ENCODE measurements around the gene CKLF. TPM values are rescaled to one million over a fixed set of nuclear protein-coding genes. Genes with fewer than 3 reads are reported as not detected.
A peak's percentile ranks its signal among the peaks of the same experiment; 100 is the strongest.

CKLF gene
- total RNA-seq, 2 experiments from 2014 or later, result 124 to 130 TPM

DNA sequence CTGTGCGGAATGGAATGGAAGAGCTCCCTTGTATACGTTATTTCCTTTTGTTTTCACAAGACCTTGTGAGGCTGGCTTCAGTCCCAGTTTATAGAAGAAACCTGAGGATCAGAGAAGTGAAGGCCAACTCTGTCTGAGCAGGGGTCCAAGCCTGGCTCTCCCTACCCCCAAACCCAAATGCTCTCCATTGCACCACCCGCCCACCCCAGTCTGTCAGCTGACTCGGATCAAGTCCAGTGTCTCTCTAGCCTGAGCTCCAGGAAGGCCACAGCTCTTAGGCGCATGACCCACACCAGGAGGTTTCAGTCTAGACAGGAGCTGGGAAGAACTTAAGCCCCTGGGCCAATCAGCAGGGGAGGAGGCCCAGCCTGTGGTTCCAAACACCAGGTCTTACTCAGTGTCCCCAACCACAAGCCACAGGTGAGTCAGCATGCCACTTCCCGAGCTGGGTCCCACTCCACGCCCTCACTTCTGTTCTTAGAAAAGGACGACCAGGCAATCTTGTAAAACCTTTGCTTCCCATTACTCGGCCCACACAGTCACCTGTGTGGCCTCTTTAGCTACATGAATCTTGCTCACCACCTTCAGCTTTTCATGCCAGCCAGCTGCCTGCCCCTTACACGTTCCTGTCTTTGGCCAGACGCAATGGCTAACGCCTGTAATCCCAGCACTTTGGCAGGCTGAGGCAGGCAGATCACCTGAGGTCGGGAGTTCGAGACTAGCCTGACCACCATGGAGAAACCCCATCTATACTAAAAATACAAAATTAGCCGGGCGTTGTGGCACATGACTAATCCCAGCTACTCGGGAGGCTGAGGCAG lies 30.2 kb upstream of the CKLF start:
- Mint-ChIP-seq H3K36me3 (no peaks in the 10 kb centered on the region), H3K9me3 (no peaks in the 10 kb centered on the region), H3K4me1 (peaks cover 78% of the 10 kb centered on the region), H3K4me3 (peak overlapping the region; percentile 66), H3K27ac (peak overlapping the region; percentile 88), H3K27me3 (no peaks in the 10 kb centered on the region)
- POLR2A ChIA-PET, result interaction anchor here (0.7 to 10.0 kb wide), 10 partner anchors 10 to 636 kb away, joined by 3 to 157 read pairs (median 4); partner anchors contain the start of genes CKLF, CMTM3 and TK2
- peak; percentile 74 for ATAC-seq (ENCODE audit: low read depth)
- DNase-seq, result peak; percentile 87

DNA sequence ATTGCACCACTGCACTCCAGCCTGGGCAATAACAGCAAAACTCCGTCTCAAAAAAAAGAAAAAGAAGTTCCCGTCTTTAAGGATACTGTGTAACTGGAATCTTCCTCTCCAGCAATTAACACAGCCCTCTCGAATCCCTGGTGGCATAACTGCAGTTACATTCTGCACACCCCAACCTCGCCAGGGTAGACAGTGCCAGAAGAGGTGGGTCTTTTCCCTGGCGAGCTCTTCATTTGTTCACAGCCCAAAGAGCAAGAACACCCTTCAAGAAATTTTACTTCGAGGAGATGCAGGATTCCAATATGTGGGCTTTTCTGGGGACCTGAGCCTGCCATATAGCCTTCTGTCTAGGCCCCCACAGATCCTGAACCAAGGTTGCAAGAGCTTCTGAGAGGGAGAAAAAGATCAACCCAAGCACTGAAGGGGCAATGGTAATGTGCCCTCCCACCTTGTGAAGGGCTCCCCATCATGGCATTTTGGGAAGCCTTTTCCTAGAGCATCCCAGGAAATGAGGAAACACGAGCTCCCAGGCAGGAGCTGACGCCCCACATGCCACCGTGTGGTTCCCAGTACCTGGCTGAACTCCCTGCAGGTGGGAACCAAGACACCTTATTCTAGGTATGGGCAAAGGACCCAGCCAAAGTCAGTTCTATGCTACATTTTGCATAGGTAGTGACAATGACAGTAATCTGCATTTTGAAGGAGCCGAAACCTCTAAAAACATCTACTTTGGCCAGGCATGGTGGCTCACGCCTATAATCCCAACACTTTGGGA lies 29.4 kb upstream of the CKLF start:
- ATAC-seq (ENCODE audit: low read depth), result no peak
- Mint-ChIP-seq H3K4me1 (peaks cover 74% of the 10 kb centered on the region), H3K9me3 (no peaks in the 10 kb centered on the region), H3K27ac (peak overlapping the region; percentile 88), H3K4me3 (peak overlapping the region; percentile 74), H3K27me3 (no peaks in the 10 kb centered on the region), H3K36me3 (peaks cover 6% of the 10 kb centered on the region)
- DNase-seq, result no peak
- POLR2A ChIA-PET, result interaction anchor here (0.8 to 10.0 kb wide), 7 partner anchors 12 to 81 kb away, joined by 3 to 157 read pairs (median 4); partner anchors contain the start of genes CKLF, CMTM3 and TK2

DNA sequence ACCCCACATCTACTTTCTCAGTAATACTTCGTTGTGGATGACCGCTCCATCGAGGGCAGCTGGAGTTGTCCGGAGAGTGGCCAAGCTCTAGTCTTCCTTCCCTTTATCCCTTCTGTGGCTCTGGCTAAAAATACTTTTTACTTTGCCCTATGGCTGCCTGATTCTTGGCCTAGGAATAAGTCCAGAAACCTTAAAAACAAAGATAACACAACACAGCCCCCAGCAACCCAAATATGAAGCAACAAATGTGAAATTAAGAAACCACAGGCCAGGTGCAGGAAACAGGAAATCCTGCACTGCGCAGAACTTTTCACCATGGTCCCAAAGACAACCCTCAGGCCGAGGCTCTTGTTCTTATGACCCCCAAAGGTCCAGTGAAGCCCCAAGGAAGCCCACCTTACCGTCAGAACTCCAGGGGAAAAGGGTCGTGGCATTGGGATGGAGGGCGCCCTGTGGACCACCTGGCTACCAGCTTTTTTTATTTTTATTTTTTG lies 28.5 kb upstream of the CKLF start:
- Mint-ChIP-seq H3K9me3 (no peaks in the 10 kb centered on the region), H3K27me3 (no peaks in the 10 kb centered on the region), H3K4me1 (peaks cover 74% of the 10 kb centered on the region), H3K4me3 (peak overlapping the region; percentile 74), H3K27ac (peak overlapping the region; percentile 88), H3K36me3 (peaks cover 6% of the 10 kb centered on the region)
- DNase-seq, result peak; percentile 62
- ATAC-seq (ENCODE audit: low read depth), result peak; percentile 59
- POLR2A ChIA-PET, result interaction anchor here (1.3 to 10.0 kb wide), 6 partner anchors 11 to 80 kb away, joined by 3 to 157 read pairs (median 4); partner anchors contain the start of genes CKLF, CMTM3 and TK2

DNA sequence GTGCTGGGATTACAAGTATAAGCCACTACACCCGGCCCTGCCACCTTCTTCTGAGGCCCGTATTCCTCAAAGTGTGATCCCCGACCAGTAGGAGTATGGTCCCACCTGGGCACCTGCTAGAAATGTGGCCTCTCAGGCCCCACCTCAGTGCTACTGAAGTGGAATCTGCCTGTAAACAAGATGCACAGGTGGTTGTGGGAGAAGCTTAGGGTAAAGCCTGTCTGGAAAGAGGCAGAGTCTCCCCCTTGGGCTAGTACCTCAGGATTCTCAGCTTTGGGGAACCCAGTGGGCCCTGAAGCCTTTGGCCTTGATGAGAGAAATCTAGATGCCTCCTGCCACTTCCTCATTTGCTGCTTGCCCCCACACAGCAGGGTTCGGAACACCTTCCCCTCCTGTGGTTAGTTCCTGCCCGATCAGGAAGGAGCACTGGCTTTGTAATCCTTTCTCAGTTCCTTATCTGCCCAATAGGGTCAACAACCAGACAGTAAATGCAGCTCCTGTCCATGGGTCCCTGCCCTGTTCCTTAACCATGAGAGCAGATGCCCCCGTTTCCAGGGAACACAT lies 27.7 kb upstream of the CKLF start:
- ATAC-seq (ENCODE audit: low read depth) (peak; percentile 8), DNase-seq (peak; percentile 52)
- Mint-ChIP-seq H3K9me3 (no peaks in the 10 kb centered on the region), H3K27me3 (no peaks in the 10 kb centered on the region), H3K4me3 (peak overlapping the region; percentile 74), H3K27ac (peak overlapping the region; percentile 88), H3K36me3 (peaks cover 7% of the 10 kb centered on the region), H3K4me1 (peaks cover 68% of the 10 kb centered on the region)
- POLR2A ChIA-PET, result interaction anchor here (0.9 to 10.0 kb wide), 6 partner anchors 10 to 79 kb away, joined by 3 to 157 read pairs (median 4); partner anchors contain the start of genes CKLF, CMTM3 and TK2

DNA sequence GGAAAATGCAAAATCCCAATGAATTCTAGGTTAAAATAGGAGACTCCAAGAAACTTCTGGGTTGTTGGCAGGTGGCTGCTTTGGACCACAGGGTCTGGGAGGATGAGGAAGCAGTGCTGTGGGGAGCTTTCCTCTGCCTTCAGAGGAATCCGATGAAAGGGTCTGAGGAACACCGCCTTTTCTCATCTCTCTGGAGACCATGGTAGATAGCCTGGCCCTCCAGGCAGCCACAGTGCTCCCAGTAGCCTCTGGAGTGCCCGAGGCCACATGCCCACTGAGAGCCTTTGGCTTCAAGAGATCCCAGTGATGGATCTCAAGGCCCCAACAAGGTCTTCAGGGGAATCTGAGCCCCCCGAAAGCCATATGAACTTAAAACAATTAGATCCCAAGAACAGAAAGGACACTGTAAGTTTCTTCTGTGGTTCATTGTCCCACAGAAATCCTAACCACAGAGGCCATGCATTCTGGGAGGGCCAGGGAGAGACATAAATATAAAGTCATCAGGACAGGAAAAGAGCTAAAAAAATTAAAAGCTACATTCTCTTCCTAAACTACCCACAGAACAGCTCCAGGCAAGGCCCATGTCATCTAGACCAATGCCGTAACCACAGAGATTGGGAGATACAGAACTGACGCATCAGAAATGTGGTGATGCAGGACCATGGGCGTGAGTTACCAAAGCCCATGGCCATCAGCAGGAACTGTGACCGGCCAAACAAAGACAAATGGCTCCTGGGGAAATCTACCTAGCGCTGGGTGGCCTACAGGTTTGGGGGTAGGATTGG lies 26.8 kb upstream of the CKLF start:
- H3K9me3 Mint-ChIP-seq, result no peaks in the 10 kb centered on the region
- no peak for ATAC-seq (ENCODE audit: low read depth)
- POLR2A ChIA-PET, result interaction anchor here (0.8 to 10.0 kb wide), 4 partner anchors 14 to 78 kb away, joined by 3 to 157 read pairs (median 16); partner anchors contain the start of genes CKLF, CMTM3 and TK2
- peaks cover 8% of the 10 kb centered on the region for H3K36me3 Mint-ChIP-seq
- DNase-seq, result no peak
- peaks cover 60% of the 10 kb centered on the region for H3K4me1 Mint-ChIP-seq
- H3K27me3 Mint-ChIP-seq, result no peaks in the 10 kb centered on the region
- no peak overlapping the region for H3K4me3 Mint-ChIP-seq
- H3K27ac Mint-ChIP-seq, result peak overlapping the region; percentile 88

DNA sequence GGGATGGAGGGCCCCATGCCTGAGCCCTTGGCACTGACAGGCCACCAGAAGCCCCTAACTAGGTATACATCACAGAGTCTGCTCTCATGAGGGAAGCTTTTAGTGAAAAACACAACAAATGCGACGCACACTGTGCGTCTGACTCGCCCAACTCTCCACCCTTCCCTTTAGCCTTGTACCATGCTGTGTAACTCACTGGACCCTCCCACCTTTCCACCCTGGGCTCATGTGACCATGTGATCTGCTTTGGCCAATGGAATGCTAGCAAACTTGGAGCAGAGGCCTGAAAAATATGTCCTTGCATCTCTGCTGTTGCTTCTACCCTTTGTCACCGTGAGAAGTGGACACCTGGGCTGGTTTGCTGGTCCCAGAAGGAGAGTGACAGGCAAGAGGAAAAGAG lies 24.1 kb upstream of the CKLF start:
- Mint-ChIP-seq H3K4me3 (no peak overlapping the region), H3K27ac (no peak overlapping the region), H3K4me1 (peaks cover 34% of the 10 kb centered on the region), H3K9me3 (no peaks in the 10 kb centered on the region), H3K36me3 (peaks cover 8% of the 10 kb centered on the region), H3K27me3 (no peaks in the 10 kb centered on the region)
- DNase-seq (no peak), ATAC-seq (ENCODE audit: low read depth) (no peak)
- POLR2A ChIA-PET, result interaction anchor here (10.0 kb wide), 1 partner anchor 21 kb away, joined by 157 read pairs; the partner anchor contains the start of genes CKLF and TK2

DNA sequence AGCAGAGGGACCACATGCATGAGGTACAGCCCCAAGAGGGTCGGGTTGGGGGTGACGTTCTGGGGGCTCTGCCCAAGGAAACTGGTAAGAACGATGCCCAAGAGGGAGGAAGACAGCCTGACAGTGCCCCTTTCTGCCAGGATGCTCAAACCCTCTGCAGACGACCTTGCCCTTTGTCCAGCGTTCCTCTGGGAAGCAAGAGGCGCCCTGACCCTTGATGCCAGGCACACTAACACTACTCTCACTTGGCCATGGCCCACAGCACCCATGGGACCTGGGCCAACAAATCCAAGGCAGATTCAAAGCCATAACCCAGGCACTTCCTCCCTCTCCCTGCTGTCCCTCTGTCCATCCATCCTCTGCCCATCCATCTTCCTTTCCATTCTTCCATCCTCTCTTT lies 22.9 kb upstream of the CKLF start:
- peak overlapping the region; percentile 37 for H3K27ac Mint-ChIP-seq
- no peaks in the 10 kb centered on the region for H3K9me3 Mint-ChIP-seq
- POLR2A ChIA-PET, result interaction anchor here (2.3 kb wide), 1 partner anchor 23 kb away, joined by 5 read pairs; the partner anchor contains the start of gene CKLF
- no peaks in the 10 kb centered on the region for H3K27me3 Mint-ChIP-seq
- DNase-seq (no peak), ATAC-seq (ENCODE audit: low read depth) (no peak)
- no peak overlapping the region for H3K4me3 Mint-ChIP-seq
- peaks cover 8% of the 10 kb centered on the region for H3K36me3 Mint-ChIP-seq
- peaks cover 25% of the 10 kb centered on the region for H3K4me1 Mint-ChIP-seq

DNA sequence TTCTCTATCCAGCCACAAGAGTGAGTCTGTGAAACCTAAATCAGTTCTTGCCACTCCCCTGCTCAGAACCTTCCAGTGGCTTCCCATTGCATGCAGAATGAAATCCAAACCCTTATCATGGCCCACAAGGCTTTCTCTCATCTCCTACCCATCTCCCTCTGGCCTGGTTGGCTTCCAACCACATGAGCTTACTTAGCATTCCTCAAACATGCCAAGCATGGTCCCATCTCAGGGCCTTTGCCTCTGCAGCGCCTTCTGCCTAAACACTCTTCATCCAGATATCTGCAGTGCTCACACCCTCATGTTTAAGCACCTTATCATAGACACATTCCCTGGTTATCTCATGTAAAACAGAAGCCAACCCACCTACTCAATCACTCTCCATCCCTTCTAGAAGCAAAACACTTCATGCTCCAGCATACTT lies 18.0 kb upstream of the CKLF start:
- Mint-ChIP-seq H3K36me3 (peaks cover 2% of the 10 kb centered on the region), H3K4me3 (no peak overlapping the region), H3K27me3 (no peaks in the 10 kb centered on the region), H3K9me3 (no peaks in the 10 kb centered on the region), H3K4me1 (peaks cover 9% of the 10 kb centered on the region), H3K27ac (no peak overlapping the region)
- ATAC-seq (ENCODE audit: low read depth) (no peak), DNase-seq (no peak)
- POLR2A ChIA-PET, result interaction anchor here (1.3 kb wide), 1 partner anchor 10 kb away, joined by 4 read pairs; no protein-coding TSS in a partner anchor

DNA sequence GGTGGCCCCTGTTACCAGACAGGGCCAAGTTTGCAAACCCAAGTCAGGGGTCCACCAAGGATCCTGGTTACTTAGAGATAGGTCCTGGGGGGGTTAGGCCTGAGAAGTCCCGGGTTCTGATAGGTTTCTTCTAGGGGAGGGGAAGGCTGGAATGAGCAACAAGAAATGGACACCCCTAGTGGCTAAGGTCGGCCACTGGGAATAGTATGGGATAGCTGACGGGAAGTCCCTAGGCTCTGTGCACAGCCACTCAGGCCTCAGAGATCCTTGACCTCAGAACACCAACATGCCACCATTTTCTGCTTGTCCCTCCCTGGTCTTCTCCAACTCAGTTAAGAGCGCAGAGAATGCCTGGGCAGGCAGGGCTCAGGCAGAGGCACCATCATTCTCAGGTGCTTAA lies 15.9 kb upstream of the CKLF start:
- no peak overlapping the region for H3K27ac Mint-ChIP-seq

DNA sequence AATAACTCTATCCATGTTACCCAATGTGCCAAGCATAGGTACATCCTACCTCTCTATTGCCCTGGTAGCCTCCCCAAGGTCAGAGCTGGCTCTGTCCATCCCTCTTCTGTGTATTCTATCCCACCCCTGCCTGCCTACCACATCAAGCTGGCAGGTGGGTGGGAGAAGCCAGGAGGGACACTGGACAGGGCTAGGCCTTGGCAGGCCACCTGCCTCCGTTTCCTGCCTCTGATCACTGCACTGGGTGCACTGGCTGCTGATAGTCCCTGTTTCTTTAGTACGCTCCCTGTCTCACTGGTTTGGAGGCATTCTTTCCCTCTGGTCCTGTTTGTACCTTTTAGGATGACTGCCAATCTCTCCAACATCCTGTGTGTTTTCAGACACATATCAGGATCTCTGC lies 15.1 kb upstream of the CKLF start:
- Mint-ChIP-seq H3K27ac (no peak overlapping the region), H3K9me3 (no peaks in the 10 kb centered on the region), H3K4me3 (no peak overlapping the region), H3K4me1 (peaks cover 20% of the 10 kb centered on the region), H3K27me3 (no peaks in the 10 kb centered on the region), H3K36me3 (no peaks in the 10 kb centered on the region)
- POLR2A ChIA-PET, result interaction anchor here (1.0 to 1.3 kb wide), 2 partner anchors 10 to 13 kb away, joined by 3 read pairs; no protein-coding TSS in a partner anchor
- ATAC-seq (ENCODE audit: low read depth), result no peak
- no peak for DNase-seq

More for the DNA sequence above, 15.9 kb upstream of the CKLF start:
- H3K36me3 Mint-ChIP-seq, result no peaks in the 10 kb centered on the region
- no peaks in the 10 kb centered on the region for H3K27me3 Mint-ChIP-seq
- POLR2A ChIA-PET, result interaction anchor here (1.0 to 1.3 kb wide), 2 partner anchors 11 to 12 kb away, joined by 3 read pairs; no protein-coding TSS in a partner anchor
- DNase-seq (no peak), ATAC-seq (ENCODE audit: low read depth) (no peak)
- no peak overlapping the region for H3K4me3 Mint-ChIP-seq
- H3K4me1 Mint-ChIP-seq, result peaks cover 20% of the 10 kb centered on the region
- H3K9me3 Mint-ChIP-seq, result no peaks in the 10 kb centered on the region

DNA sequence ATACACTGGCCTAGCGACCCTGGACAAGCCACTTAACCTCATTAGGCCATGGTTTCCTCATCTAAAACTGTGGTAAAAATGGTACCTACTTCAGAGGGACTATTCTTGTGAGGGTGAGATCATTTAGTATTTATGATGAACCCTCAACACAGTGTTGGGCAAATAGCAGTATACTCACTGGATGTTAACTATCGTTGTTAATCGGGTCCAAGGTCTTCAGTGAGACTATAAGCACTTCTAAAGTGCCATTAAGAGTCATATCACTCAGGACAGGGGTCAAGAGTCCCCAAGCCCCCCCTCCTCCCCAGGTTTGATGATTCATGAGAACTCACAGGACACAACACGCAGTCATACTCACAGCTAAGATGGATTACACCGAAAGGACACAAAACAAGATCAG lies 13.5 kb upstream of the CKLF start:
- ATAC-seq (ENCODE audit: low read depth) (no peak), DNase-seq (no peak)
- no peaks in the 10 kb centered on the region for H3K36me3 Mint-ChIP-seq
- H3K4me3 Mint-ChIP-seq, result no peak overlapping the region
- POLR2A ChIA-PET, result interaction anchor here (0.7 to 2.0 kb wide), 4 partner anchors 13 to 59 kb away, joined by 3 to 6 read pairs (median 4); partner anchors contain the start of gene CKLF
- H3K27me3 Mint-ChIP-seq, result no peaks in the 10 kb centered on the region
- peaks cover 20% of the 10 kb centered on the region for H3K4me1 Mint-ChIP-seq
- H3K27ac Mint-ChIP-seq, result peak overlapping the region; percentile 3
- no peaks in the 10 kb centered on the region for H3K9me3 Mint-ChIP-seq

All from activated naive CD8-positive, alpha-beta T cell treated with anti-CD3 and anti-CD28 coated beads, Interleukin-2, amount 10 ng/mL, durations not matched to agents 7 days and 5 days (primary cell).